Dermis microvascular lymphatic vessel endothelial cell (primary cell): ENCODE data around the gene NAA10. TPM values are rescaled to one million over a fixed set of nuclear protein-coding genes. Genes with fewer than 3 reads are reported as not detected.
A peak's percentile ranks its signal among the peaks of the same experiment; 100 is the strongest.

Experiments used
- DNase-seq, 2 donors: peaks; one replicate each; pipeline versions ENCODE4 v3.0.0 to v3.0.0-alpha.2; 2010; ENCODE audit warnings: low read depth in 2 of 2
- total RNA-seq: library from RNA; depleted of rRNA; stranded (reverse); fragments of >200 nt; gene quantifications from 2 replicates; pipeline ENCODE4 v1.2.1, GENCODE V29; 2014

The NAA10 gene
- total RNA-seq, 1 donor from 2014 or later: 47.5 TPM

DNA sequence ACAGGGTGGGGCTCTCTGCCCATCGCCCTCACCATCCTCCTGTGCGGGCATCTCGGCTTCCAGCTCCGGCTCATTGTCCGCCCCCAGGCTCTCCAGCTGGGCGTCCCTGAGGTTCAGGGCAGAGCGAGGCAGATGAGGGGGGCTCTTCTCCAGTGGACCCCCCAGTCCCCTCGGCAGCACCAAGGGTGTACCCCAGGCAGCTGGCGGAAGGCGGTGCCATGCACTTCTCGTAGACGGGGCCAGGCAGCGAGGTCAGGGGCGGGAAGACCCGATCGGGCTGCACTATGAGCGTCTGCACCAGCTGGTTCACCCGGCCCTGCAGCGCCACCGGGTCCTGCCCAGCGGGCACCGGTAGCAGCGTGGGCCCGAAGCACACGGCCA lies 24.9 kb downstream of the NAA10 start:
- DNase-seq: no peak

DNA sequence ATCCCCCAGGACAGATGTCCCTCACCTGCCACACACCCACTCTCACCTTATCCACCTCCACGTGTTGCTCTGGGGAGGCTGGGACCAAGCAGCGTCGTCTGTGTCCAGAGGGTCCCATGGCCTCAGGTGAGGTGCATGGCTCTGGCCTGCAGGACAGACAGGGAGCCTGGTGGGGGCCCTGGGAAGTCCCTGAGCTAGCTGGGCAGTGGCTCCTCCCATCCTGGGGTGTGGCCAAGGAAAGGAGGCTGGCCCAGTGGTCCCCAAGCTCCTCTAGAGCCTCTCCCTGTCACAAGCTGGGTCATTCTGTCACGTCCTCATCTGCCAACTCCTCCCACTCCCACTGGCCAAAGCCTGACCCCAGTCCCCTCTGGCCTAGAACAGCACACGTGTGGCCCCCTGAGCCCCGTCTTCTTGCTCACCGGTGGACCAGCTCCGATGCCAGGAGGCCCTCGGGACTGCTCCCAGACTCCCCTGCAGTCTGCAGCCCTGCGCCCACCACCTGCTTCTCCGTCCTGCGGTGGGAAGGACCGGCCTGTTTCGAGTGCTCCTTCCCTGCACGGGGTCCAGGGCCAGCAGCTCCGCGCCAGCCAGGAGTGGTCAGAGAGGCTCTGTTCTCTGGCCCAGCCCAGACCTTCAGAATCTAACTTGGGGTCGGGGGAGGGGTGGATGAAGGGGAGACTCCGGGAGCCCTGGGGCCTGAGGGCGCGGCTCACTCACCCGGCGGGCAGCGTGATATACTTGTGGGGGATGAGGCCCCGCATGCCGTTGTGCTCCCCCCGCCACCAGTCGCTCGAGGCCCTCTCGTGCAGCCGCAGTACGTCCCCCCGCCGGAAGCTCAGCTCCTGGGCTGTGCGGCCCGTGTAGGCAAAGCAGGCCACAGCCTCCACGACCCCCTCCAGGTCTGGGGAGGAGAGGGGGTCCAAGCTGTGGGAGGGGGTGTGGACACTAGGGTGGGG lies 25.5 kb downstream of the NAA10 start:
- DNase-seq: no peak

DNA sequence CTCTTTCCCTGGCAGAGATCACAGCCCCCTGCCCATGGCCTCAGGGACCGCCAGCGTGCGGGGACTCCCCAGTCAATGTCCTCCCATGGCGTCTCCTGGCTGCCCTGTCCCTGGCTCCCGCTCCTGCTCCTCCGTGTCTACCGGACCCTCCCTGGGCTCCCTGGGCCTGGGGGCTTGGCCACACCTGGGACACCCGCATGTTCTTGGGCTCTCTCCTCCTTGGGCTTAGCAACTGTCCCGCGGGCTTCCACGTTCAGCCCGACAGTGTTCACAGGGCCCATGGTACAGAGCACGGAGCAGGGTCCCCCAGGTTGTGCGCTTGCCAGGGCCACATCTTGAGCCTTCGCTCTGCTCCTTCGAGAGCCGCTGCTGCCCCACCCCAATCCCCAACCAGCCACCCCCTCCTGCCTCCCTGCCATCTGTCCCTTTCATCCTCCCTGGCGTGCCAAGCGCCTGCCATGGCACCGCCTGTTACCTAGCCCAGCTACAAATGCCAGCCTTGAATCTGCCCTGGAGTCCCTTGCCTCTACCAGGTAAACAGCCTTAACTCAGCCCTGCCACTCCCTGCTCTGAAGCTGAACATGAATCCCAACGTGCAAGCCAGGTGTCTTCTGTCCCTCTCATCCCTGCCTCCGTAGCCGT lies 26.5 kb downstream of the NAA10 start:
- no peak for DNase-seq

DNA sequence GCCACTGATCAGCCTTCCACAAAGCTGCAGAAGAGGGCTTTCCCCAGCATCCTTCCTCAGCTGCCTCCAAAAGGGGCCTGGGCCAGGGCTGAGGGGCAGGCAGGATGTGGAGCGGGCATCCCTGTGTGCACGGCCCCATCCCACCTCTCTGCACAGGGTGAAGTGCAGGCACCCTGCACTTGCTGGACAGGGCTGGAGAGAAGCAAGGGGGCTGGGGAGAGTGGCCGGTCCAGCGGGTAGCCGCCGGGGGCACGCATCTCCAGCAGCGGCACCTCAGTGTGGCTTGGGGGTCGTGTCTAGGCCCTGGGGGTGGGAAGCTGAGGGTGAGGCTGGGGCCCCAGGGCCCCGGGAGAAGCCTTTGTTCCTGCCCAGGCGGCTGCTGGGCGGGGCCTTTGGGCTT lies 27.4 kb downstream of the NAA10 start:
- DNase-seq: no peak

DNA sequence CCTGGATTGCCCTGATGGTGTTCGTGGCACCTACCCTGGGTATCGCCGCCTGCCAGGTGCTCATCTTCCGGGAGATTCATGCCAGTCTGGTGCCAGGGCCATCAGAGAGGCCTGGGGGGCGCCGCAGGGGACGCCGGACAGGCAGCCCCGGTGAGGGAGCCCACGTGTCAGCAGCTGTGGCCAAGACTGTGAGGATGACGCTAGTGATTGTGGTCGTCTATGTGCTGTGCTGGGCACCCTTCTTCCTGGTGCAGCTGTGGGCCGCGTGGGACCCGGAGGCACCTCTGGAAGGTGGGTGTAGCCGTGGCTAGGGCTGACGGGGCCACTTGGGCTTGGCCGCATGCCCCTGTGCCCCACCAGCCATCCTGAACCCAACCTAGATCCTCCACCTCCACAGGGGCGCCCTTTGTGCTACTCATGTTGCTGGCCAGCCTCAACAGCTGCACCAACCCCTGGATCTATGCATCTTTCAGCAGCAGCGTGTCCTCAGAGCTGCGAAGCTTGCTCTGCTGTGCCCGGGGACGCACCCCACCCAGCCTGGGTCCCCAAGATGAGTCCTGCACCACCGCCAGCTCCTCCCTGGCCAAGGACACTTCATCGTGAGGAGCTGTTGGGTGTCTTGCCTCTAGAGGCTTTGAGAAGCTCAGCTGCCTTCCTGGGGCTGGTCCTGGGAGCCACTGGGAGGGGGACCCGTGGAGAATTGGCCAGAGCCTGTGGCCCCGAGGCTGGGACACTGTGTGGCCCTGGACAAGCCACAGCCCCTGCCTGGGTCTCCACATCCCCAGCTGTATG lies 28.5 kb downstream of the NAA10 start:
- DNase-seq: no peak

DNA sequence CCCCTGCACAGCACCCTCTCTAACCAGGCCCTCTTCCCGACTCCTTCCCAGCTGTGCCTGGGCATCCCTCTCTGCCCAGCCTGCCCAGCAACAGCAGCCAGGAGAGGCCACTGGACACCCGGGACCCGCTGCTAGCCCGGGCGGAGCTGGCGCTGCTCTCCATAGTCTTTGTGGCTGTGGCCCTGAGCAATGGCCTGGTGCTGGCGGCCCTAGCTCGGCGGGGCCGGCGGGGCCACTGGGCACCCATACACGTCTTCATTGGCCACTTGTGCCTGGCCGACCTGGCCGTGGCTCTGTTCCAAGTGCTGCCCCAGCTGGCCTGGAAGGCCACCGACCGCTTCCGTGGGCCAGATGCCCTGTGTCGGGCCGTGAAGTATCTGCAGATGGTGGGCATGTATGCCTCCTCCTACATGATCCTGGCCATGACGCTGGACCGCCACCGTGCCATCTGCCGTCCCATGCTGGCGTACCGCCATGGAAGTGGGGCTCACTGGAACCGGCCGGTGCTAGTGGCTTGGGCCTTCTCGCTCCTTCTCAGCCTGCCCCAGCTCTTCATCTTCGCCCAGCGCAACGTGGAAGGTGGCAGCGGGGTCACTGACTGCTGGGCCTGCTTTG lies 29.2 kb downstream of the NAA10 start:
- no peak for DNase-seq

DNA sequence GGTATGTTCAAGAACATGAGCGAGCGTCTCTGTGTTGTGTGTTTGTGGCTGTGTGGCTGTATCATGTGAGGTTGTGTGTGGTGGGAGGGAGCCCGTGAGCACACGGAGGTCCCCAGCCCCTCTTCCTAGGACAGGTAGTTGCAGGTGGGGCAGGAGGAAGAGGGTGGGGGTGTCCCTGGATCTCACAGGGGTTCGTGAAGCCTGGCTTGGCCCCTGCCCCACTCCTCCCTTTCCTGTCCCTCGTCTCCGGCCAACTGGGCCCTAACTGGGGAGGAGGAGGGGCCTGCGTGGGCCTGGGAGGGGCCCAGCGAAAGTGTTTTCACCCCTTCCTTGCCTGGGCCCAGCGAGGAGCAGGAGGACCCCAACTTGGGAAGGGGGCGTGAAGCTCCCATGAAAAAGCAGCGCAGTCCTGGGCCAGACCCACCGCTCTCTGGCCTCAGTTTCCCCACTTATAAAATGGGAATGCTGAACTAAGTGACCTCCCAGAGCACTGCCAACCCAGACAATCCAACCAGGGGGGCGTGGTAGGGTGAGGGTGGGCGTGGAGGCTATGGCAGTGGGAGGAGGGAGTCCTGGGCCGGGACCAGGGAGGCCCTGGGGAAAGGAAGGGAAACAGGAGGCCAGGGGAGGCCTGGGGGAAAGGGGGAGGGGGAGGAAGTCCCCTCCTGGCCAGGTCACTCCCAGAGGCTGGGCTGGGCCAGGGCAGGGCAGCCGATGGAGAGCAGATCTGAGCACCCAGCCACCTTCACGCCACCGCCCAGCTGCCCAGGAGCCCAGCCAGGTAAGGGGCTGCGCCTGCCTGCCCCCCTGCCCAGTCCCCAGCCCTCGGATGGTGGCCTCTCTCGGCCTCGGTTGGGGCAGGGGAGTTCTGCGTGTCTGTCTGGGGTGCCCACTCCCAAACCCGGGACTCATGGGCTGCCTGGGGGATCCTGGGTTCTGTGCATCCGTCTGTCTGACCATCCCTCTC lies 30.6 kb downstream of the NAA10 start, which contains the start of gene AVPR2:
TSS of gene AVPR2 (plus strand) at position 683 of the 967 bp plus-strand sequence. CDS start 473 bp downstream, outside the sequence.
- no peak for DNase-seq

DNA sequence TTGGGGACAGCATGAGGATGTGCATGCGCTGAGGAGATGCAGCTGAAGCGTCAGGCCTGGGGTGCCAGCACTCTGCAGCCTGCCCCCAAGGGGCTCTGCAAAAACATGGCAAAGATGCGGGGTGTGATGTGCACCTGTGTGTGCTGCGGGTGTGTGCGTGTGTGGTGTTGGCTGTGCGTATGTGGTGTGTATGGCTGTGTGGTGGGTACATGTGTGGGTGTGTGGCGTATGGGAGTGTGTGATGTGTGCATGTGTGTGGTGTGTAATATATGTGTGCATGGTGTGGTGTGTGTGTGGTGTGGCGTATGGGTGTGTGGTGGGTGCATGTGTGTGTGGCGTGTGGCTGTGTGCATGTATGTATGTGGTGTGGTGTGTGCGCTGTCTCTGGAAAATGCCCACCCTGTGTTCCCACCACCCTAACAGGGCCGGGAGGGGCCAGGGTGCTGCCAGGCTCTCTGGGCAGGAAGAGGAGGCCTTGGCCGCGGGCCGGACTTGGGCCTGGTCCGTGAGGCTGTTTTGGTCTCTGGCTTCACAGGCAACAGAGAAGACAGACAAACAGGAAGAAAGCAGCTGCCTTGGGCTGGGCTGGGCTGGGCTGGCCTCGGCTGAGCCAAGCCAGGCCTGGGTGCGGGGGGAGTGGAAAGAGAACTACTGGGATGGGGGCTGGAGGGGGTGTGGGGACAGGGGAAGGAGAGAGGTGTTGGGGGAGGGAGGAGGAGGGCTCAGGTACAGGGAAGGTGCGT lies 31.4 kb downstream of the NAA10 start:
- no peak for DNase-seq

DNA sequence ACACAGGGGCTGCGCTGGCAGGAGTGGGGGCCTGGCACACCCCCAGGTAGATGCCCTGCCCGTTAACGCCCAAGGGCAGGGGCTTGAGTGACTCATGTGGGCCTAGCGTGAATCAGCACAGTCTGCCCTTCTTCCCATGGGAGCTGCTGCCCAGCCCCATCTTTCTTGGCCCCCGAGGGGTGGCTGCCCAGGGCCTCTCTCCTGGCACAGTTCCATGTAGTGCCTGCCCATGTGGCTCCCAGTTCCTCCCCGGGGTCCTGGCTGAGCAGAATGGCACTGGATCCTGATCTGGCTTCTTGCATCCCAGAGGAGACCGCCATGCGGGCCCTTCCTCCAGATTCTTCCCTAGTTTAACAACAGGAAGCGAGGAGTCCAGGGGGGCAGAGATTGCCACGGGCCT lies 32.5 kb downstream of the NAA10 start:
- no peak for DNase-seq

DNA sequence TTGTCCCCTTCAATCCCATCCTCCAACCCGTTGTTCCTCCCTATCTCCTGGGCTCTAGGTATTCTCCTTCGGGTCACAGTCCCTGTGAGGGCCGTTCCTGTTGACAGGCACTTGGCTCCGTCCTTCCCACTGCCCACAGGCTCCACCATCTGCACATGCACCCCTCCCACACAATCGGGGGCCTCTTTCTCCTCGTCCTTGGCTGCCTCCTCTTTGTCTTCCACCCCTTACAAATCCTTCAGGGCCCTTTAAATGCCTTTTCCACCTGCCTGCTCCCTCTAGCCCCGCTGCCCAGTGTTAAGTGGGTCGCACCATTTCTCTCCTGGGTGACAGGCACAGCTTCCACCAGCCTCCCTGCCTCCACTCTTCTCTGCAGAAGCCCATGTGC lies 33.1 kb downstream of the NAA10 start:
- DNase-seq: no peak

DNA sequence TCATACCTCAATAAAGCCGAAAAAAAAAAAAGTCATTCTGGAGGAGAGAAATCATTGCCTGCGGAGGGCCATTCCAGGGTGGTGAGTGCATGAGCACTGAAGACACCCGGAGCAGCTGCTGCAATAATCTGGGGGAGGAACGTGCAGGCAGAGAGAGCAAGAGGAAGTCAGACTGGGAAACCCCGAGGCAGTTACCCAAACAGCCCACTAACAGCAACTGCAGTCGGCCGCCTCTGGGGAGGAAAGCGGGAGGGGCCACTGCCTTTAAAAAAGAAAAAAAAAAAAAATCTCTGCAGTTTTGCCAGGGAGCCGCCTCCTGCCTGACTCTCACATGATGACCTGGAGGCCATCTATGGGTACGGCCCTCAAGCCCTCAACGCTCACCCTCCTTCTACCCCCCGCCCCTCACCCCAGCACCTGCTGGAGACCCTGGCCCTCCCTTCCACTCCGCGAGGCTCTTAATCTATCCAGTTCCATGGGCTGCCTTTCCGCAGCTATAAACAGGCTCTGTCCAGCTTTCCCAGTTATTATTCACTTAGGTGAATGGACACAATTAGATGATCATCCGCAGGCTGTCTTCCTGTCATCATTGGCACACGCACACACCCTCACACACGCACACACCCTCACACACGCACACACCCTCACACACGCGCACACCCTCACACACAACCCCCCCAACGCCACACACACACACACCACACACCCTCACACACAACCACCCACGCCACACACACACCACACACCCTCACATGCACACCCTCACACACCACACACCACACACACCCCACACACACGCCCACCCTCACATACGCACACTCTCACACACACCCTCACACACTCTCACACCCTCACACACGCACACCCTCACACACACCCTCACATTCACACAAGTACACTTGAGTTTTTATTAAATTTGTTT lies 33.7 kb downstream of the NAA10 start:
- peak in 1 of 2 donors; percentile 25 for DNase-seq

DNA sequence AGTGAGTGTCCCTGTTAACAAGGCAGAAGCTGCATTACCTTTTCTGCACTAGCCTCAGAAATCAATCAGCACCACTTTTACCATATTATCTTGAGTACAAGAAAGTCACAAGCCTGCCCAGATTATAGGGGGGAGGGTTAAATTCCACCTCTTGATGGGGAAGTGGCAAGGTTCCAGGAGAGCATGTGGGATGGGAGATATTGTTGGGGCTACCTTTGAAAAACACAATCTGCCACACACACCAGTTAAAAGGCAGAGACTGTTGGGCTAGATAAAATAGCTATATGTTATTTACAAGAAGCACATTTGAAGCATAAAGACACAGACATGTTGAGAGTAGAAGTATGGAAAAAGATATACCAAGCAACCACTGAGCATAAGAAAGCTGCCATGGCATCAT lies 36.9 kb downstream of the NAA10 start:
- no peak for DNase-seq

DNA sequence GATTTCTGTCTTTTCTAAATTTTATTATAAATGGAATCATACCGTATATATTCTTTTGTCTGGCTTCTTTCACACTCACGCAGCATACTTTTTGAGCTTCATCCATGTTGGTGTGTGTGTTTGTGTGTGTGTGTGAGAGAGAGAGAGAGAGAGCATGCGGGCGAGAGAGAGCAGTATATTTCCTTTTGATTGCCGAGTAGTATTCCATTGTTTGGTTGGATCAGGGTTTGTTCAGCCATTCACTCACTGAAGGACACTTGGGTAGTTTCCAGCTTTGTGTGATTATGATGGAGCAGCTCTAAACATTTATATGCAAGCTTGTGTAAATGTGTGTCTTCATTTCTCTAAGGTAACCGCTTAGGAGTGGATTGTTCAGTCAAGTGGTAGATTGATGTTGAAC lies 45.7 kb downstream of the NAA10 start:
- DNase-seq: no peak

DNA sequence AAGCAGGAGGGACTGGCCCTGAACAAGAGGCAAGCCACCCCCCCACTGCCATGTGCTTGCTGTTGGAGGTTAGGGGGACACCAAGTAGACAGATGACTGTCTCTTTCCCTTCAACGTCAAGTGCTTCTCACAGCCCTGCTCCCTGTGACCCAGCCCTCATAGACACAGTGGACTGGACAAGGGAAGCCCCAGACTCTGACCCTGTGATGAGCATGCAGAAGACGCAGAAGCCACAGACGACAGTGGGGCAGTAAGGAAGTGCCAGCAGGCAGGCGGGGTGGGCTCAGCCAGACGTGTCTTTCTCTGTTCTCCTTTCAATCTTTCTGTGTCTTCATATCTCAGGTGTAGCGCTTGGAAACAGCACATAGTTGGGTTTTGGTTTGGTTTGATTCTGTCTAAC lies 46.5 kb downstream of the NAA10 start:
- DNase-seq: no peak

DNA sequence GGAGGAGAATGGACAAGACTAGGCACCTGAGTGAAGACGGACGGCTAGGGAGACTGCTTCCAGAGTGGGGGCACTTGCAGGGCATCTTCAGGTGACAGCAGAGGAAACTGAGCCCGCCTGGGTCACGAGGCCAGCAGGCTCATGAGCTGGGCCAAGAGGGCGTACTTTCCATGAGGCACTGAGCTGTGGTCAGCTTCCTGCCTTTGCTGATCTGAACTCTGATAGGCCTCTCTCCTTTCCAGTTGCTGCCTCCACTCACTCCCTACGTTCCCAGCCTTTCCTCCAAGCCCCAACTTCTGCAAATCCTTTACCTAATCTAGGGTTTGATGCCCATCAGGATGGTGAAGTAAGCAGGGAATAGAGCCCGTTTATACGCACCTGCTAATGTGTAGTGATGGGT lies 47.5 kb downstream of the NAA10 start:
- no peak for DNase-seq

DNA sequence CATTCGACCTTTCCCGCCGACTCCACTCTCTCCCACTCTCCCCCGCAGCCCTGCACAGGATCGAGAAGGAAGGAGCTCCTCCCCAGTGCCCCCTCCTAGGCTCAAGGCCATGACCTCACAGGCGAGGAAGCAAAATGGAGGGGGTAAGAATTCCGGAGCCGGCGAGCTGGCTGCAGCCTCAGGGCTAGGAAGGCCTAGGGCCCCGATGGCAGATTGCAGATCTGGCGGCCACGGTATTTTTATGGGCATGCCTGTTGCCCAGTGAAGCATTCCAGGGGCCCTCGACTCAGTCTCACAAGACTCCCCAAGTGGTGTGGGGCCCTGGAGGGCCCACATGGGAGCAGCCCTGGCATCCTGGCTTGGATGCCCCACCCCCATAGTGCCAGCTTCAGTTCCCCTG lies 47.9 kb downstream of the NAA10 start:
- no peak for DNase-seq

DNA sequence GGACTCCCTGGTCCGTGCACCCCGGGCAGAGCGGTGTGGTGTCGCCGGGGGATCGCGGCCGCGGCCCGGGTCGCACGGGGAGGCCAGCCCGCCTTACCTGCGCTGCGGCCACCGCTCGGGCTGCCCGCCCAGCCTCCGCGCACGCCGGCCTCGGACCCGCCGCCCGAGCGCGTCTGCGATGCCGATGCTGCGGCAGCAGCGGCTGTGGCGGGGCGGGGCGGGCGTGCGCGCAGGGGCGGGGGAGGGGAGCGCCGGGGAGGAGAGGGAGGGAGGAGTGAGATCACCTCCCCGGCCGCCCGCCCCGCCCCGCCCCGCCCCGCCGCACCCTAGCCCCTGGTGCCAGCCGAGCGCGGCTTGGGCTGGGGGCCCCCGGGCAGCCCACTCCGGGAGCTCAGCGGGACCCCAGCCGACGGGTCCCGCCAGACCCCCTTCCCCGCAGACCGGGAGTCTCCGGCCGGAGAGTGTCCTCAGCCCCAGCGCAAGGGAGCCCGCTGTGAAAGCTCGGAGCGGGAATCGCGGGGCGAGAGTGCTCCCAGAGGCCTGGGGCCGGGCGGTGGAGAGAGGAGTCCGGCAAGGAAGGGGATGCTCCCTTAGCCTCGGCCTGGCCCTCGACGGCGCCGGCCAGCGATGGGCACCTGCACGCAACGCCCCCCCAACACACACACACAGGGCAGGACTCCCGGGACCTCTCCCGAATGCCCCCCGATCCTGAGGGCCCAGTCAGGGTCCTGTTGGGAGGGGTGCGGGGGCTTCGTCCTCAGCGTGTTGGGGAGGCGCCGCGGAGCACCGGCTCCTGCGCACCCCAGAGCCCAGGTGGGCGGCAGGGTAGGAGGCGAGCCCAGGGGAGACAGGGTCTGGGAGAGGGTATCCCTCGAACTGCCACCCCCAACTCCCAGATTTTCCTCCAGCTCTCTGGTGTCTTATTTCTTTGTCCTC lies 48.6 kb downstream of the NAA10 start, which contains the start of gene L1CAM:
TSS of gene L1CAM (minus strand) at position 206 of the 936 bp plus-strand sequence. CDS start 10,337 bp downstream, outside the sequence.
- DNase-seq: no peak
